ENCODE measurements around the gene GPR156. TPM values are rescaled to one million over a fixed set of nuclear protein-coding genes. Genes with fewer than 3 reads are reported as not detected.

Gene GPR156
- total and polyA plus RNA-seq, 4 donors, result 0.08 to 0.71 (median 0.41) TPM

DNA sequence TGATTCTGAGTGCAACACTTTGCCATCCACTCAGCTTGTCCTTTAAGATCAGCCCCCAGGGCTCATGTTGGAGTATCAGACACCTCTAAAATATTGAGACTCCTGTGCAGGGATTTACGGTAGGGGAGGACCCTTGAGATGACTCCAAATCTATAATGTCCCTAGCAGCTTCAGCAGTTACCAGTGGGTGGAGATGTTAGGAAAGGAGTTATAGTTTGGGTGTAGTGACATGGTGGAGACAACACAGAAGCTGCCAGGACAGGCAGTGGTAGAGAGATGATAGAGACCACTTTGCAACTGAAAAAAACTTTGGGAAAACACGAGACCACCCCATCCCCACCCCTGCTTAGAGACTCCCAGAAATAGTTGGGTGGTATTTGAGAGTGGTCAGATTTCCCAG, 147.5 kb downstream of the GPR156 start:
- H3K4me3 ChIP-seq, result no peak overlapping the region
- ATAC-seq (ENCODE audit: insufficient read depth, low FRiP score), result no peak
- H3K4me1 ChIP-seq (ENCODE audit: control insufficient read depth in 5 of 5, insufficient read depth in 5 of 5, low read length in 5 of 5), result no peaks in the 10 kb centered on the region
- DNase-seq, result no peak
- no peak overlapping the region for H3K27ac ChIP-seq (ENCODE audit: low read depth in 1 of 2, low read length in 1 of 2)
- H3K27me3 ChIP-seq (ENCODE audit: control insufficient read depth in 3 of 3, insufficient read depth in 3 of 3, low read length in 2 of 3), result no peaks in the 10 kb centered on the region
- H3K36me3 ChIP-seq (ENCODE audit: control insufficient read depth in 4 of 4, insufficient read depth in 4 of 4, low read length in 4 of 4), result no peaks in the 10 kb centered on the region
- TF ChIP-seq, protein P1, sequence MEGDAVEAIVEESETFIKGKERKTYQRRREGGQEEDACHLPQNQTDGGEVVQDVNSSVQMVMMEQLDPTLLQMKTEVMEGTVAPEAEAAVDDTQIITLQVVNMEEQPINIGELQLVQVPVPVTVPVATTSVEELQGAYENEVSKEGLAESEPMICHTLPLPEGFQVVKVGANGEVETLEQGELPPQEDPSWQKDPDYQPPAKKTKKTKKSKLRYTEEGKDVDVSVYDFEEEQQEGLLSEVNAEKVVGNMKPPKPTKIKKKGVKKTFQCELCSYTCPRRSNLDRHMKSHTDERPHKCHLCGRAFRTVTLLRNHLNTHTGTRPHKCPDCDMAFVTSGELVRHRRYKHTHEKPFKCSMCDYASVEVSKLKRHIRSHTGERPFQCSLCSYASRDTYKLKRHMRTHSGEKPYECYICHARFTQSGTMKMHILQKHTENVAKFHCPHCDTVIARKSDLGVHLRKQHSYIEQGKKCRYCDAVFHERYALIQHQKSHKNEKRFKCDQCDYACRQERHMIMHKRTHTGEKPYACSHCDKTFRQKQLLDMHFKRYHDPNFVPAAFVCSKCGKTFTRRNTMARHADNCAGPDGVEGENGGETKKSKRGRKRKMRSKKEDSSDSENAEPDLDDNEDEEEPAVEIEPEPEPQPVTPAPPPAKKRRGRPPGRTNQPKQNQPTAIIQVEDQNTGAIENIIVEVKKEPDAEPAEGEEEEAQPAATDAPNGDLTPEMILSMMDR (IDR thresholded peaks at IDR 0.05; ENCODE audit: control extremely low read depth, extremely low read depth), result no peak
- WGBS, 2 donors, result 80 to 93% methylated on average over 2 of the region's 2 CpGs
- no peaks in the 10 kb centered on the region for H3K9me3 ChIP-seq (ENCODE audit: control insufficient read depth in 4 of 4, insufficient read depth in 3 of 4, low read length in 3 of 4)
- no peak overlapping the region for H3K9ac ChIP-seq (ENCODE audit: insufficient read depth in 1 of 2, low read length in 2 of 2)

DNA sequence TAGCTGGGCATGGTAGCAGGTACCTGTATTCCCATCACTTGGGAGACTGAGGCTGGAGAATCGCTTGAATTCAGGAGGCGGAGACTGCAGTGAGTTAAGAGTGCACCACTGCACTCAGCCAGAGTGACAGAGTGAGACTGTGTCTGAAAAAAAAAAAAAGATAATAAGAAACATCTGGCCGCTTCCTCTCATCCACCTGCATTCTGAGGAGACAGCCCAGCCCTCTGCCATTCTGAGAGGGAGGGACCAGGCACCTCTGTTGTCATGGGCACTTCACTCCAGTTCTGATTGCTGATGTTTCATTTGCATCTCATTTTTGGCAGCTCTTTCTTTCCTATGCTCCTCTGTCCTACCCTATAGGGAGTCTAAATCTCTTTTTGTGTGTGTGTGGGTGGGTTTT, 154.4 kb downstream of the GPR156 start:
- Histone ChIP-seq H3K4me1 (ENCODE audit: control insufficient read depth in 5 of 5, insufficient read depth in 5 of 5, low read length in 5 of 5) (no peaks in the 10 kb centered on the region), H3K9ac (ENCODE audit: insufficient read depth in 1 of 2, low read length in 2 of 2) (no peak overlapping the region), H3K27ac (ENCODE audit: low read depth in 1 of 2, low read length in 1 of 2) (no peak overlapping the region), H3K9me3 (ENCODE audit: control insufficient read depth in 4 of 4, insufficient read depth in 3 of 4, low read length in 3 of 4) (no peaks in the 10 kb centered on the region), H3K27me3 (ENCODE audit: control insufficient read depth in 3 of 3, insufficient read depth in 3 of 3, low read length in 2 of 3) (no peaks in the 10 kb centered on the region), H3K36me3 (ENCODE audit: control insufficient read depth in 4 of 4, insufficient read depth in 4 of 4, low read length in 4 of 4) (no peaks in the 10 kb centered on the region), H3K4me3 (no peak overlapping the region)
- DNase-seq, result no peak
- ATAC-seq (ENCODE audit: insufficient read depth, low FRiP score), result no peak
- TF ChIP-seq, protein P1 (IDR thresholded peaks at IDR 0.05; ENCODE audit: control extremely low read depth, extremely low read depth), result no peak
- WGBS, 2 donors, result 90 to 92% methylated on average over 3 of the region's 3 CpGs

DNA sequence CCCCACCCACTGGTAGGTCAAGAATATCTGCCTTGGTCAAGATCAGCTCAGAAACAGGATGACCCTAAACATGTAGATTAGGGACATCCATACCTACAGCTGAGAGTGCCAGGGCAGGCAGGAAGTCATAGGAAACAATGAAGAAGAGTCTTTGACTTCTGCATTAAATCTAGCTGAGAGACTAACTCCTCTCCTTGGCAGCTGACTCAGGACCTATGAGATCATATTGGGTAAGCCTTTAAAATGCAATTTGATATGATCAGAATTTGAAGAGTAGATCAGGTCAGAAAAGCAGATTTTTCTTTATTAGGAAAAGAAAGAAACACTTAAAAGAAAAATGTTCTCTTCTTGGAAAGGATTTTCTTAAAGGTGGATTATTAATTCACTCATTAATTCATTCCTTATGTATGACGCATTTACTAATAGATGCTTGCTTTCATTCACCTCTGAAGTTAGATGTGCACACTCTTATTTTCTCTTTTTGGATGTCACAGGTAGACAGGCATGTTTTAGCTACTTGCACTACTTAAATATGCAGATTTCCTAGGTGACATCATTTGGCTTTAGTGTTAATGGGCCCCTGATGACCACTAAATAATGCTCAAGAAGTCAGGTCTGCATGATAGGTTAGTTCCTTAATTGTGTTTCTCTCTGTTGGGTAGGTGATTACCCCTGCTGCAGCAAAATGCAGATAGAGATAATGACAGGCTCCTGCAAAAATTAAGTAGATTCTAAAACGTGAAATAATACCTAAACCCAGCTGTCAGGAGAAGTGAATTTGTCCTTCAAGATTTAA, 155.1 kb downstream of the GPR156 start:
- no peaks in the 10 kb centered on the region for H3K27me3 ChIP-seq (ENCODE audit: control insufficient read depth in 3 of 3, insufficient read depth in 3 of 3, low read length in 2 of 3)
- no peaks in the 10 kb centered on the region for H3K36me3 ChIP-seq (ENCODE audit: control insufficient read depth in 4 of 4, insufficient read depth in 4 of 4, low read length in 4 of 4)
- ATAC-seq (ENCODE audit: insufficient read depth, low FRiP score) (no peak), DNase-seq (no peak)
- TF ChIP-seq, protein P1 (IDR thresholded peaks at IDR 0.05; ENCODE audit: control extremely low read depth, extremely low read depth), result no peak
- no peak overlapping the region for H3K4me3 ChIP-seq
- H3K9me3 ChIP-seq (ENCODE audit: control insufficient read depth in 4 of 4, insufficient read depth in 3 of 4, low read length in 3 of 4), result no peaks in the 10 kb centered on the region
- H3K9ac ChIP-seq (ENCODE audit: insufficient read depth in 1 of 2, low read length in 2 of 2), result no peak overlapping the region
- no peak overlapping the region for H3K27ac ChIP-seq (ENCODE audit: low read depth in 1 of 2, low read length in 1 of 2)
- H3K4me1 ChIP-seq (ENCODE audit: control insufficient read depth in 5 of 5, insufficient read depth in 5 of 5, low read length in 5 of 5), result no peaks in the 10 kb centered on the region
- whole genome bisulfite sequencing, 2 donors, result 92 to 93% methylated on average over 2 of the region's 2 CpGs
